Endothelial cell of umbilical vein (primary cell): ENCODE results near the gene ALG1L2. TPM values are rescaled to one million over a fixed set of nuclear protein-coding genes. Genes with fewer than 3 reads are reported as not detected.
"Not testable (repeated sequence)": the region's sequence is repeated elsewhere in the genome, so short reads cannot be mapped to it uniquely, and the experiment has no call there.

Source experiments
- BruUV-seq: library from RNA; stranded (reverse); fragments of 400-500 nt; replicated peaks from 2 replicates; lab custom pipeline; 2021; lab: Mats Ljungman, UMichigan
- CTCF ChIA-PET: fragments of 300-600, 350-600 bp; sonication (Branson Sonifier 250); formaldehyde crosslinking; loops from one replicate; lab custom pipeline; 2021; ENCODE audit warnings: antibody characterized with exemption, inconsistent platforms; lab: Charles Lee
- POLR2A ChIA-PET: fragments of 300-600, 350-600 bp; sonication (Branson Sonifier 250); formaldehyde crosslinking; loops from one replicate; lab custom pipeline; 2021; ENCODE audit warnings: antibody characterized with exemption, inconsistent platforms; lab: Charles Lee
- DNase-seq: peaks from one replicate; pipeline ENCODE4 v3.0.0-alpha.2; 2011; ENCODE audit warnings: low read depth, low spot score
- FAIRE-seq: peaks from 2 replicates; lab custom pipeline; 2011; peaks lifted over from hg19 to GRCh38; lab: Jason Lieb, UNC
- H2AFZ ChIP-seq: 2 replicates; pipeline ENCODE4 v1.6.0; 2012; ENCODE audit warnings: low read depth, low read length, control low read depth, inconsistent platforms
- H3K27ac ChIP-seq: 2 replicates; pipeline ENCODE4 v1.5.1; 2011; ENCODE audit warnings: low read depth, mild to moderate bottlenecking, control low read depth, low read length, moderate library complexity; ENCODE audit not compliant: insufficient read depth
- H3K27me3 ChIP-seq, 2 experiments: 2 replicates each; pipeline versions ENCODE4 v1.6.0 to v1.6.1; 2011; ENCODE audit warnings: low read length in 2 of 2, mixed read lengths in 1 of 2; ENCODE audit not compliant: control insufficient read depth in 2 of 2, insufficient read depth in 2 of 2
- H3K36me3 ChIP-seq, 2 experiments: 2 replicates in 1 of 2; 3 replicates in 1 of 2; pipeline ENCODE4 v1.5.1; 2011; ENCODE audit warnings: low read length in 2 of 2, mild to moderate bottlenecking in 1 of 2, moderate library complexity in 1 of 2; ENCODE audit not compliant: control insufficient read depth in 2 of 2, insufficient read depth in 2 of 2; ENCODE audit errors: extremely low read depth in 1 of 2
- H3K4me1 ChIP-seq: 3 replicates; pipeline ENCODE4 v1.5.1; 2011; ENCODE audit warnings: mild to moderate bottlenecking, low read length; ENCODE audit not compliant: control insufficient read depth, insufficient read depth; ENCODE audit errors: extremely low read depth
- H3K4me2 ChIP-seq: 2 replicates; pipeline ENCODE4 v1.6.1; 2011; ENCODE audit warnings: low read length, control low read depth, mixed read lengths; ENCODE audit not compliant: insufficient read depth
- H3K4me3 ChIP-seq, 3 experiments: fragments of 200-600 bp in 1 of 3; sonication (generic), shearing (Covaris generic) in 1 of 3; replicated peaks in 1 of 3; 2 replicates each; pipeline ENCODE4 v1.5.1; 2011 to 2016; ENCODE audit warnings: control low read depth in 3 of 3, low read length in 3 of 3, mild to moderate bottlenecking in 2 of 3, inconsistent platforms in 1 of 3, low read depth in 1 of 3, moderate library complexity in 1 of 3; ENCODE audit not compliant: insufficient read depth in 1 of 3
- H3K79me2 ChIP-seq: 2 replicates; pipeline ENCODE4 v1.6.0; 2012; ENCODE audit warnings: low read length, inconsistent platforms; ENCODE audit not compliant: control insufficient read depth, insufficient read depth
- H3K9ac ChIP-seq: replicated peaks from 2 replicates; pipeline ENCODE3; 2011; ENCODE audit warnings: low read length, control low read depth; ENCODE audit not compliant: insufficient read depth; ENCODE audit errors: extremely low read depth
- H3K9me1 ChIP-seq: replicated peaks from 3 replicates; pipeline ENCODE4 v1.6.0; 2011; ENCODE audit warnings: mild to moderate bottlenecking, low read length; ENCODE audit not compliant: control insufficient read depth, insufficient read depth; ENCODE audit errors: extremely low read depth
- H3K9me3 ChIP-seq: replicated peaks from 2 replicates; pipeline ENCODE4 v1.5.1; 2012; ENCODE audit warnings: low read length, inconsistent platforms; ENCODE audit not compliant: control insufficient read depth, insufficient read depth
- H4K20me1 ChIP-seq: replicated peaks from 2 replicates; pipeline ENCODE3; 2011; ENCODE audit warnings: mild to moderate bottlenecking, low read length; ENCODE audit not compliant: control insufficient read depth, insufficient read depth; ENCODE audit errors: extremely low read depth
- MAX ChIP-seq: IDR thresholded peaks from 2 replicates; pipeline ENCODE4 v1.6.1; 2011; ENCODE audit not compliant: insufficient read depth, insufficient read length
- dilution Hi-C: fragments of 300-500 bp; cut with MboI; formaldehyde crosslinking; loops from one replicate; pipeline ENCODE4 v1.15.0; 2019; ENCODE audit warnings: low sequenced_read_pairs; ENCODE audit not compliant: extremely low pct_ligation_motif_present
- intact Hi-C: fragments of 100-400 bp; cut with micrococcal nuclease; formaldehyde crosslinking; loops from one replicate; pipeline ENCODE4 v1.10.0; 2022
- polyA plus RNA-seq, 4 experiments: library from polyadenylated mRNA; depleted of rRNA in 3 of 4; stranded (reverse) in 3 of 4; unstranded in 1 of 4; fragments of >200 nt; gene quantifications; 2 replicates each; pipeline versions ENCODE4 v1.2.1 to v1.2.3, GENCODE V29; 2011 to 2012; ENCODE audit warnings: missing spikeins in 1 of 4
- total RNA-seq: library from RNA; stranded (reverse); gene quantifications from 2 replicates; pipeline ENCODE4 v1.2.3, GENCODE V29; 2021

ALG1L2 gene
- total and polyA plus RNA-seq, 2 donors (not counting 3 experiments of a cell fraction or from before 2014, with no cell fraction given): not detected

GRCh38 chr3:130111865-130112747 is 30.5 kb downstream of the ALG1L2 start:
- H2AFZ ChIP-seq: peak overlapping the region; percentile 97
- H3K79me2 ChIP-seq, H3K36me3 ChIP-seq, H3K9me3 ChIP-seq, H3K27me3 ChIP-seq, FAIRE-seq, intact Hi-C loops, dilution Hi-C loops, H3K9me1 ChIP-seq, H3K4me1 ChIP-seq, H4K20me1 ChIP-seq: not testable (repeated sequence)
- POLR2A ChIA-PET: interaction anchor here (0.6 to 1.0 kb wide), 2 partner anchors 30 to 782 kb away, joined by 3 to 5 read pairs; partner anchors contain the start of genes ALG1L2 and ATP2C1
- DNase-seq: peak; percentile 96
- H3K4me2 ChIP-seq: peak overlapping the region; percentile 86
- TSS peak; percentile 20 for BruUV-seq
- peak overlapping the region; percentile 51 for H3K9ac ChIP-seq
- CTCF ChIA-PET: interaction anchor here (0.5 to 1.0 kb wide), 2 partner anchors 164 to 170 kb away, joined by 3 to 5 read pairs; no protein-coding TSS in a partner anchor
- H3K4me3 ChIP-seq: peak overlapping the region; percentile 33 to 66 (median 61)
- H3K27ac ChIP-seq: peak overlapping the region; percentile 65
- peak; percentile 26 for TF ChIP-seq MAX

GRCh38 chr3:130112748-130113073 is 31.1 kb downstream of the ALG1L2 start:
- H3K9me1 ChIP-seq, H3K79me2 ChIP-seq, H3K27me3 ChIP-seq, H3K4me1 ChIP-seq, intact Hi-C loops, FAIRE-seq, H4K20me1 ChIP-seq, H3K36me3 ChIP-seq, H3K9me3 ChIP-seq, dilution Hi-C loops, CTCF ChIA-PET, POLR2A ChIA-PET, BruUV-seq, DNase-seq: not testable (repeated sequence)
- Histone ChIP-seq H3K9ac (peak overlapping the region; percentile 51), H3K4me2 (peak overlapping the region; percentile 86), H3K4me3 (peak overlapping the region; percentile 33 to 66 (median 52)), H3K27ac (peak overlapping the region; percentile 37), H2AFZ (peak overlapping the region; percentile 97)

- H3K4me1 ChIP-seq, H3K27me3 ChIP-seq, BruUV-seq, DNase-seq, H3K4me2 ChIP-seq, H3K36me3 ChIP-seq, dilution Hi-C loops, H3K4me3 ChIP-seq, H3K9me1 ChIP-seq, H3K27ac ChIP-seq, H3K79me2 ChIP-seq, CTCF ChIA-PET, H3K9ac ChIP-seq, FAIRE-seq, intact Hi-C loops, H4K20me1 ChIP-seq, H2AFZ ChIP-seq, H3K9me3 ChIP-seq: not testable (repeated sequence)
- POLR2A ChIA-PET: interaction anchor here (0.7 kb wide), 1 partner anchor 866 kb away, joined by 3 read pairs; the partner anchor contains the start of gene COPG1
Measured at GRCh38 chr3:130115400-130115799, 33.8 kb downstream of the ALG1L2 start.
